ENCODE data around the gene UGP2.
"Not testable (repeated sequence)": the region's sequence is repeated elsewhere in the genome, so short reads cannot be mapped to it uniquely, and the experiment has no call there.

DNA sequence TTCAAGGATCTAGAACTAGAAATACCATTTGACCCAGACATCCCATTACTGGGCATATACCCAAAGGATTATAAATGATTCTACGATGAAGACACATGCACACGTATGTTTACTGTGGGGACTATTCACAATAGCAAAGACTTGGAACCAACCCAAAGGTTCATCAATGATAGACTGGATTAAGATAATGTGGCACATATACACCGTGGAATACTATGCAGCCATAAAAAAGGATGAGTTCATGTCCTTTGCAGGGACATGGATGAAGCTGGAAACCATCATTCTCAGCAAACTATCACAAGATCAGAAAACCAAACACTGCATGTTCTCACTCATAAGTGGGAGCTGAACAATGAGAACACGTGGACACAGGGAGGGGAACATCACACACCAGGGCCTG, 90.4 kb downstream of the UGP2 start:
- TF ChIP-seq, protein P1, sequence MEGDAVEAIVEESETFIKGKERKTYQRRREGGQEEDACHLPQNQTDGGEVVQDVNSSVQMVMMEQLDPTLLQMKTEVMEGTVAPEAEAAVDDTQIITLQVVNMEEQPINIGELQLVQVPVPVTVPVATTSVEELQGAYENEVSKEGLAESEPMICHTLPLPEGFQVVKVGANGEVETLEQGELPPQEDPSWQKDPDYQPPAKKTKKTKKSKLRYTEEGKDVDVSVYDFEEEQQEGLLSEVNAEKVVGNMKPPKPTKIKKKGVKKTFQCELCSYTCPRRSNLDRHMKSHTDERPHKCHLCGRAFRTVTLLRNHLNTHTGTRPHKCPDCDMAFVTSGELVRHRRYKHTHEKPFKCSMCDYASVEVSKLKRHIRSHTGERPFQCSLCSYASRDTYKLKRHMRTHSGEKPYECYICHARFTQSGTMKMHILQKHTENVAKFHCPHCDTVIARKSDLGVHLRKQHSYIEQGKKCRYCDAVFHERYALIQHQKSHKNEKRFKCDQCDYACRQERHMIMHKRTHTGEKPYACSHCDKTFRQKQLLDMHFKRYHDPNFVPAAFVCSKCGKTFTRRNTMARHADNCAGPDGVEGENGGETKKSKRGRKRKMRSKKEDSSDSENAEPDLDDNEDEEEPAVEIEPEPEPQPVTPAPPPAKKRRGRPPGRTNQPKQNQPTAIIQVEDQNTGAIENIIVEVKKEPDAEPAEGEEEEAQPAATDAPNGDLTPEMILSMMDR (IDR thresholded peaks at IDR 0.05): not testable (repeated sequence)
- not testable (repeated sequence) for TF ChIP-seq POLR2AphosphoS5 (IDR thresholded peaks at IDR 0.05; ENCODE audit: low read depth, low read length)

Data from Panc1 (cell line).